ENCODE results near the gene ADORA2A.

DNA sequence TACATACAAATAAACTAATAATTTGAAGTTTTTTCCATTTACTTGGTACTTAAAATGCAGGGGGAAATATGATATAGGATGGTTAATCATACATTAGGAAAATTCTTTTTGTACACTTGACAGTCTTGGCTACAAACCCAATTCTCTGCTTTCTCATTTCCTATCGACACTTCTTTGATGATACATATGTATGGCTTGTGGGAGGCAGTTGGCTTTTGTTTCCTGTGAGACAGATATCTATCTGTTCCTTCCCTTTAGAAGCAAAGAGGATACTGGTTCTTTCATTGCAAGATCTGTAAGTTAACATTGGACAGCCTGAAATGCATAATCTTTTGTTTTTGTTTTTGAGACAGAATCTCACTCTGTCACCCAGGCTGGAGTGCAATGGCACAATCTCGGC lies 47.9 kb upstream of the ADORA2A start:
- TF ChIP-seq CTCF (IDR thresholded peaks at IDR 0.05) (no peak), POLR2A (IDR thresholded peaks at IDR 0.05) (no peak)

All from ovary (tissue), 3 donors.